HG03280 (cell line): ENCODE measurements around the gene TENM3.

Experiments
- ATAC-seq: cut with Tn5 transposase; IDR thresholded peaks from one replicate; pipeline ENCODE4 v1.9.1; 2021; ENCODE audit warnings: mild to moderate bottlenecking, moderate library complexity; ENCODE audit not compliant: unreplicated experiment

Gene TENM3

GRCh38 chr4:182252220-182252619 is 9.0 kb downstream of the TENM3 start:
- ATAC-seq, result no peak

DNA sequence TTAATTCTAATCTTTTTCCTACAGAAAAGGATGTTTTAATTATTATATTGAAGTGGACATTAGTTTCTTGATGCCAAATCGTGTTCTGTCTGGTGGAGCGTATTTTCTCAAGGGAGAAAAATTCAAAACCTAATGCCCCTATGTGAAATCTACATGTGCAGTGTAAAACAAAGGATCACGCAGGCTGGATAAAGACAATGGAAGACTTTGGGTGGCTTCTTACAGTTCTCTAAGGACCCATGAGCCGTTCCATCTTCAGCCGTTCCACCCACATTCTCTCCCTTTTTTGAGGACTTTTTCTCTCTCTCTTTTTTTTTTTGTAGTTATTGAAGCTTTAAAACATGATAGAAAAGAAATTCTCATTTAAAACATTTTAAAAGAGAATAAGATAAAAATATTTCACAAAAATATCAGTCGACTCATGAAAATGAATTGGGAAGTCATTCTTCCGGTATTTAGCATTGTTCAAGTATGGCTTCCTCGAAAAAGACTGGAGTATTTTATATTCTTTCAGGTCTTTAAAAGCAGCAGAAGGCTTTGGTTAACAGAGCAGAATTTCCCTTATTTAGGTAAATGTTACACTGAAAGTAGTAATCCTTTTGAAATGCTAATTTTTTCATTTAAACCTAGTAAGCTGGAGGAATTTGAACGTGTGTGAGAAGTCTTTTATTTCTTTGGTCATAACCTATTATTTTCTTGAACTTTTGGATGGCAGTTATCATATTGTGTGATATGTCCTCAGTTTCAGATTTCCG is 11.0 kb downstream of the TENM3 start:
- no peak for ATAC-seq

GRCh38 chr4:182255441-182256190 is 12.4 kb downstream of the TENM3 start:
- ATAC-seq, result no peak

GRCh38 chr4:182257016-182257415 is 13.8 kb downstream of the TENM3 start:
- ATAC-seq, result no peak

- no peak for ATAC-seq
Measured at GRCh38 chr4:182257503-182257902, 14.3 kb downstream of the TENM3 start.

- ATAC-seq, result no peak
Measured at GRCh38 chr4:182258441-182259000, 15.3 kb downstream of the TENM3 start.

GRCh38 chr4:182261651-182262223 is 18.5 kb downstream of the TENM3 start:
- ATAC-seq, result no peak

DNA sequence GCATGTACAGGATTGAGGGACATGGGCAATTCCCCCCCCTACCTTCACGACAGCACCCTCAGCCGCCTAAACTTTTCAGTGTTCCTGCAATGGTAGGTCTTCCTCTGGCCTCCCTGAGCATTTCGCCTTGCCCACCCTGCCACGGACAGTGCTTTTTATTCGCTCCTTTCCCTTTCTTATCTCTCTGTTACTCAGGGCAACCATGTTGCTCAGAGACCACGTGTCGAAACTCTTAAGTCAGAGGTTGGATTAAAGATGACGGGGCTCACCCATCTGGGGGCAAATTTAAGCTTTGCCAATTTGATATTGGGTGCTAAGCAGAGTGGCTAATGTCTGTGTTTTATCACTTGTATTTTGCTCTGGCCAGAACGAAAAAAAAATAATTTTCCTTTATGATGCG is 20.4 kb downstream of the TENM3 start:
- ATAC-seq, result no peak

DNA sequence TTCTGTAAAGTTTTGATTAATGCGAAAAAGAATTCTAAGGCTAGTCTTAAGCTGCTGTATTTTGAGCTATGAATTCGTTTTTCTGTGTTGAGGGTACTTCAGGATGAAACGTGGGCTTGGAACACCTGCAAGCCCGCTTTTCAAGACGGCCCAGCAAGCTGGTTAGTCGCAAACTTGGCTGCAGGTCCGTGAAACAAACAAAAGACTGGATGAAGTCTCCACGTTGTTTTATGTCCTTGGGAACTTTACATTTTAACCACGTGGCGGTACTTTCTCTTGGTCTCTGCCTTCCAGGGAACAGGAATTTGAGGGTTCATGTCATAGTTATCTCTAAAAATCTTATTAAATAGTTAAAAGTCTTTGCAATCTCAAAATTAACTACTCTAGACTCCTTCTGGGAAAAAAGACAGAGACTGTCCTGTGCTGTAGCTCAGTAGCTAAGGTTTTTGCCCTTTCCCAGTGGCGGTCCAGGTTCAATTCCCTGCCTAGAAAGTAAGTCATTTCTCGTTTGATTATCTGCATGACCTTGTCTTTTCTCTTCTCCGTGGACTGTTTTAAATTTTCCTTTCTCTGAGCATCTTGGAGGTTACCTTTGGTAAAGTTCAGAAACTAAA is 21.0 kb downstream of the TENM3 start:
- ATAC-seq, result no peak

DNA sequence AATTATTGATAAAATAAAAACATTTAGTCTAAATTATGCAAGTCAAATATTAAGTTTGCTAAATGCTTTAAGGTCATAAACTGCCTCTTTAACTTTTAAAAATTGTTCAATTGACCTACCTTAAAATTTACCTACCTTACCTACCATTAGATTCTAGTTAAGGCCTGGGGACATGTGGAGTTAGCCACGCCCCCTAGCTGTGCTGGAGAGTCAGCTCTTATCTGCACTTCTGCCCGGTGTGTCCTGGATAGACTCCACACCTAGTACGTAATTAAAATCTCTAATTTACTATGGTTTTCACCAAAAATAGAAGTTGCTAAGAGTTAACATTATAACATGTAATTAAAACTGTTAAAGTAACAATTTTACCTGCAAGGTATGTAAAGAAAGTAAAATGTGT is 22.7 kb downstream of the TENM3 start:
- no peak for ATAC-seq

GRCh38 chr4:182267048-182267447 is 23.8 kb downstream of the TENM3 start:
- ATAC-seq, result no peak

DNA sequence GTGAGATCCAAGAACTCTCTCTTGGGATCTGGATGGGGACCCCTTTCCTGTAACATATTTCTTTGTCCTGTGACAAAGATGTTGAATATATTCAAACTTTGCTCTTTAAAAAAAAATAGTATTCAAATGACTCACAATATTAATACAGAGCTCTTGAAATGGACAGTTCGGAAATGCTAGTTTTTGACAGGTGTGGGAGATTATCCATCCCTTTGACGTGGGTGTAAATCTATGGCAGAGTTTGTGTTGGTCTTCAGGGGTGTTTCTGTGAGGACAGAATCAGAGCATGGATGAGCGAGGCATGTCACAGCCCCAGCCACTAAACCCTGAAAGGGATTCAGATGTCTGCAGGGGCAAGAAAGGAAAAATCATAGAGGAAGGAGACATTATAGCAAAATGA is 25.8 kb downstream of the TENM3 start:
- no peak for ATAC-seq

GRCh38 chr4:182271731-182272130 is 28.5 kb downstream of the TENM3 start:
- ATAC-seq, result no peak

DNA sequence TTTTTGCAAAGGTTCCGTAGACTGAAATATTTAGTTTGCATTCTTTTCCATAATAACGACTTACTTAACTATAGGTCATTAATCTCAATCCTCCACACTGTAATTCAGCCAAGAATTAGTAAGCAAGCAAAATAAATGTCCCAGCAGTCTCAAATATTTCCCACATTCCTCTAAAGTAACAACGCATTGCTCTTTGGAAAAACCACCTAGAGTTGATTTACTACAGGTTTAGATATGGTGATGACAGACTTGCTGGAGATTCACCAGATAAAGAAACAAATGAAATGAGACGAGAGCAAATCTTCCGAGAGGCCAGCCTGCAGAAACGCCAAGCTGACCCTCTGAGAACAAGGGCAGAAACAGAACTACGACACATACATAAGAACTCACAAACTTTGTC is 28.9 kb downstream of the TENM3 start:
- no peak for ATAC-seq

DNA sequence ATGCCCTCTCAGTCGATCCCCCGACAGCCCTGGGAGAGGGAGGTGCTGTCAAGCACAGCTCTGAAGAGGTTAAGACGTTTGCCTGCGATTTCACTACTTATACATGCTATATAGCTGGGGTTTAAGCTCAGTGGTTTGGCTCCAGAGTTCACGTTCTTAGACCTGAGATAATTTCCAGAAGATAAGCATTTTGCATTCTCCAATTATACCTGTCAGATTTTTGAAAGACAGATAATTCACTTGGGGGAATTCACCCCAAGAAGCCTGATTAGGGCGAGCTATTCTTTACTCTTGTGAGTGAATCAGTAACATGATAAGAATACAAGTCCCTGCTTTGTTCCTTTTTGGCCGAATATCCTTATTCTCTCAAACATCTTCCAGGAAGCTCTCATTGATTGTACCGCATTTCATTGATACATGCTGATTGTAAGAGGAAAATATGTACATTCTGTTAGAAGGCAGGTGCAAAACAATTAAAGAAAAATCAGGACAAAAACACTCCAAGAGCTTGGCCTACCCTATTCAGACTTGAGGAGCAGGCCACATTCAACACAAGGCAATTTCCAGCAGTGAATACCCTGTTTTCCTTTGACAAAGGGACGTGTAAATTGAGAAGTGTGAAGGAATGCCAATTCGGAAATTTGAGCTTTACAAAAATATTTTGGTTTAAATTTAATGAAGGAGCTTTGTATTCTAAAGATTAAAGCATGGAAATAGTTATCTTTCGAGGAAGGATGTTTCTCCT is 30.2 kb downstream of the TENM3 start:
- no peak for ATAC-seq

- no peak for ATAC-seq
Measured at GRCh38 chr4:182276210-182277109, 33.3 kb downstream of the TENM3 start.

DNA sequence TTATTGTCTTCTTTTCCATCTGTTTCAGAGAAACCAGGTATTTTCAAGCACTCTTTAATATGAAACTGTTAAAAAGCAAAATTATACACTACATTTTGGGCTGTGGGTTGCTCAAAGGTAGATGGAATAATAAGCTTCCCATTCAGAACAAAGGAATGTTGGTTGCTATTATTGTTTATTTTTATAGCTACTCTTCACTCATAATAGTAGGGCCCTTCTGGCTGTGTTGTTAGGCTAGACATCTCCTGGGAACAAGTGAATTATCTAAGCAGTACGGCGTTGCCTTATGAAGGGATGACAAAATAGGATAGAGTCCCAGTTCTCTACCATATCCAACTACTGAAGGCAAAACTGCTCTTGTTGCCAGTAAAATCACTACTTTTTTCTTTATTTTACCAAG is 34.2 kb downstream of the TENM3 start:
- no peak for ATAC-seq

DNA sequence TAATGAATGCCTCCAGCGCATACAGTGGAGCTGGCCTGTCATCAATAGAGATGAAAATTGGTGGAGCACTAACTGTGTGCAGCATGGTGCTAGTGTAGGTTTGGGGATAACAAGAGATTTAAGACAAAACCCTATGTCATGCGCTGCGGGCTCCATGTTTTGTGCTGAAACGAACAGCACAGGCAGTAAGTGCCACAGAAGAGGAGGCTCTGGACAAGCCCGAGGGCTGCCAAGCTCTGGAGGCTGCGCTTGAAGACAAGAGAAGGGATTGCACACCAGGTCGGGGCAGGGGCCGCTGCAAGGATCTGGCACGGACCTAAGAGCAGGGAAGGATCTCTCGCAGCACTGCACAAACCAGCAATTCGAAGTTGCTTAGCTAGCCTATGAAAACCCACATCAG is 35.5 kb downstream of the TENM3 start:
- no peak for ATAC-seq

DNA sequence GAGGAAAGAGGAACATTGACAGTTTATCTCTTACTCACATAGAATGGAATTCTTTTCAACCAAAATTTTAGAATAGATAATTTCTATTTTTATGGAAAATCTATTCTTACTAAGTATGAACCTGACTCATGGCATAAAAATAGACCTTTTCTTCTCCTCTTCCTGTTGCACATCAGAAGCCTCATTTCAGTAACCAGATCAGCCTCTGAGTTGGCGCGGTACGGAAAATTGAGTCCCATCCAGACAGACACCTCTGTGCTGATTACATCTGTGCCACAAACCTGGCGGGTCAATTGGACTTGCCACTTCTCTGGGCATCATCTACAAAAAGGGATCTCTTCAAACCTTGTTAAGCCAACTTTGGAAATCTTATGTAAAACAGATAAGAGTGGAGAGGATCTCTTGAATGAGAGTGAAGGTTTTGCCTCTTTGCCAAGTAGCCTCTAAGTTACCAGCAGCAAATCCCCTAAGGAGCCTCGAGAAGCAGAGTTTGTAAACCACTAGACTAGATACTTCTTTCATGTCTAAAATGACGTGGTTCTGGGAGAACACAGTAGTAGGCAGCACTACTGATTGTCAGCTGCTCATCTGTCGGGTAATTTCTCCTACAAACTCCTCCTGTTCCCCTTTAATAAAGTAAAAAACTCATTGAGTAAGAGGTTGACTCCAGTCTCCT is 37.4 kb downstream of the TENM3 start:
- ATAC-seq, result no peak
